ENCODE results near the gene PAPPA. TPM values are rescaled to one million over a fixed set of nuclear protein-coding genes. Genes with fewer than 3 reads are reported as not detected.

PAPPA gene
- total and polyA plus RNA-seq, 11 donors = 0.23 to 8.5 (median 2.1) TPM

DNA sequence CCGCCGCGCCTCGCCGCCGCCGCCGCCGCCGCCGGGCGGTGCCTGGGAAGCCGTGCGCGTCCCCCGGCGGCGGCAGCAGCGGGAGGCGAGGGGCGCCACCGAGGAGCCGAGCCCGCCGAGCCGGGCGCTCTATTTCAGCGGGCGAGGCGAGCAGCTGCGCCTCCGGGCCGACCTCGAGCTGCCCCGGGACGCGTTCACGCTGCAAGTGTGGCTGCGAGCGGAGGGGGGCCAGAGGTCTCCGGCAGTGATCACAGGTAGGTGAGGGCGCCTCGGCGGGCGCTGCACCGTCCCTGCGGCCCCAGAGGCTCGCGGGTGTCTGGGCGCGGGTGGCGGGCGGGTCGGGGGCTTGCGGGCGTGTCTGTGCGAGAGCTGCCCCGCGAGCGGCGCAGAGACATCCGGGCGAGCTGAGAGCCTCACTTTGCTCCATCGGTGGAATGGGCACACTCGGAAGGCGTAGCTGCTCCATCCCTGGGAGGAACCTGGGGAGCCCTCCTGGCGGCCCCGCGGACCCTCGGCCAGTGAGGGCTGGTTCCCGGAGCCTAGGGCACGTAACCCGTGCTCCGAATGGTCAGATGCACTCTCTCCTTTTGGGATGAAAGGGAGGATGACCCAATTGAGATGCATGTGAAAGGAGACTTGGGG is 864 bp downstream of the PAPPA start:
- DNase-seq (peak in 2 of 5 donors; percentile 36 to 46), ATAC-seq (peak in 2 of 4 donors; percentile 11 to 16)
- WGBS, 4 donors = 1% methylated on average over 54 to 74 of the region's 74 CpGs
- peaks cover 0 to 49% (median 4%) of the 10 kb centered on the region in 9 donors for H3K27me3 ChIP-seq
- H3K9me3 ChIP-seq = no peaks in the 10 kb centered on the region
- peak overlapping the region in 11 of 12 donors; percentile 30 to 92 (median 79) for H3K27ac ChIP-seq
- peak overlapping the region; percentile 38 to 75 (median 58) for H3K4me3 ChIP-seq
- TF ChIP-seq POLR2A (IDR thresholded peaks at IDR 0.05) = no peak
- TF ChIP-seq, protein P1, sequence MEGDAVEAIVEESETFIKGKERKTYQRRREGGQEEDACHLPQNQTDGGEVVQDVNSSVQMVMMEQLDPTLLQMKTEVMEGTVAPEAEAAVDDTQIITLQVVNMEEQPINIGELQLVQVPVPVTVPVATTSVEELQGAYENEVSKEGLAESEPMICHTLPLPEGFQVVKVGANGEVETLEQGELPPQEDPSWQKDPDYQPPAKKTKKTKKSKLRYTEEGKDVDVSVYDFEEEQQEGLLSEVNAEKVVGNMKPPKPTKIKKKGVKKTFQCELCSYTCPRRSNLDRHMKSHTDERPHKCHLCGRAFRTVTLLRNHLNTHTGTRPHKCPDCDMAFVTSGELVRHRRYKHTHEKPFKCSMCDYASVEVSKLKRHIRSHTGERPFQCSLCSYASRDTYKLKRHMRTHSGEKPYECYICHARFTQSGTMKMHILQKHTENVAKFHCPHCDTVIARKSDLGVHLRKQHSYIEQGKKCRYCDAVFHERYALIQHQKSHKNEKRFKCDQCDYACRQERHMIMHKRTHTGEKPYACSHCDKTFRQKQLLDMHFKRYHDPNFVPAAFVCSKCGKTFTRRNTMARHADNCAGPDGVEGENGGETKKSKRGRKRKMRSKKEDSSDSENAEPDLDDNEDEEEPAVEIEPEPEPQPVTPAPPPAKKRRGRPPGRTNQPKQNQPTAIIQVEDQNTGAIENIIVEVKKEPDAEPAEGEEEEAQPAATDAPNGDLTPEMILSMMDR (IDR thresholded peaks at IDR 0.05) = peak in 1 of 12 donors; percentile 6
- intact Hi-C loops (cut with DNase I) = loop anchor here in 9 of 10 donors (5.0 to 10.0 kb wide), 15 partner anchors 160 to 562 kb away; no protein-coding TSS in a partner anchor
- peaks cover 0 to 36% (median 6%) of the 10 kb centered on the region in 12 donors for H3K4me1 ChIP-seq
- no peaks in the 10 kb centered on the region for H3K36me3 ChIP-seq

DNA sequence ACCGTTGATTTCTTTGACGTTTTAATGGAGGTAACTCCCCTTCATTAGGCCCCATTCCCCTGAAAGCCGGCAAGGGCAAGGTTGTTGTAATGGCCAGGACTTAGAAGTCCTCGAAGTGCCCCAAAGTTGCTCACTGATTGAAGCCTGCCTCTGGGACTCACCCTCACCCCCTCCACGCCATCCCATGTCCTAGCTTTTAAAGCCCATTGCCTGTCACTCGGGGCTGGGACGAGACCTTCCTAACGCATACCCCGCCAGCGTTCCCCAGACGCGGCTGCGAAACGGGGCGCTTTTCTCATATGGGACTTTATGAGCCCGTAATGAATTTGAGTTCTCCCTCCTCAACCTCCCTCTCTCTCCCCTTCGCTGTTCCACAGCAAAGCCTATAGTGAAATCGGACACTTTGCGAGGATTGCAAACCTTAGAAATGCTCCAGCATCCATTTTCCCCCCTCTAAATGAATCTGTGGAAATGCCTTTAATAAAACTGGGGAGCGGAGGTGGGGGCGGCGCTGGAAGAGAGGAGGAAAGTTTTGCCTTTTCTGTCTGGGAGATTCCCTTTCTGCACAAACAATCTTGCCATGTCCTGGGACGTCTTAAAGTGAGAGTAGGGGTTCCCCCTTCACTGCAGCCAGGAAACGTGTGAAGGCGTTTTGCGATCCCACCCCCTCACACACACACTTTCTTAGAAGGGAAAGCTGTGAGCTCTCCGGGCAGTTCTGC is 1.5 kb downstream of the PAPPA start:
- DNase-seq = no peak
- ATAC-seq = peak in 1 of 4 donors; percentile 10
- Histone ChIP-seq H3K4me3 (peak overlapping the region; percentile 38 to 75 (median 58)), H3K27ac (peak overlapping the region; percentile 36 to 97 (median 81)), H3K36me3 (no peaks in the 10 kb centered on the region), H3K9me3 (no peaks in the 10 kb centered on the region), H3K27me3 (peaks cover 0 to 49% (median 4%) of the 10 kb centered on the region in 9 donors), H3K4me1 (peaks cover 0 to 36% (median 6%) of the 10 kb centered on the region in 12 donors)
- 16 to 20% (median 19%) methylated on average over 25 to 27 of the region's 27 CpGs for WGBS, 4 donors
- intact Hi-C loops (cut with DNase I) = loop anchor here in 9 of 10 donors (1.0 to 10.0 kb wide), 17 partner anchors 160 to 563 kb away; no protein-coding TSS in a partner anchor
- TF ChIP-seq POLR2A (IDR thresholded peaks at IDR 0.05) = no peak

DNA sequence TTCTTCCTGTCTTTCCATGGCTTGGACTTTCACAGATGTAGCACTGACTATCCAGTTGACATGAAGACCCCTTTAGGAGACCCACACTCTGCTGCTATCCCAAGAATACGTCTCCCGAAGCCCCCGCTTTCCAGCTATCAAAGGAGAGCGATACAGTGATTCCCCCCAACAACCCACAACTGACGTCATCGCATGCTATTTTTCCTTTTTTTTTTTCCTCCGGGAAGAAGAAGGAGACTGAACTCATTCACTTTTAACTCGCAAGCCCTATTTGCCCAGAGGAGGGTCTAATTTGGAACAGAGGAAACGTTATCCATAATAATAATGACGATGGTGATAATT is 2.1 kb downstream of the PAPPA start:
- TF ChIP-seq, protein P1 (IDR thresholded peaks at IDR 0.05) = no peak
- no peak for TF ChIP-seq POLR2A (IDR thresholded peaks at IDR 0.05)
- Histone ChIP-seq H3K27ac (peak overlapping the region in 11 of 12 donors; percentile 36 to 97 (median 83)), H3K4me3 (peak overlapping the region in 10 of 12 donors; percentile 49 to 75 (median 60)), H3K4me1 (peaks cover 0 to 36% (median 6%) of the 10 kb centered on the region in 12 donors), H3K36me3 (no peaks in the 10 kb centered on the region), H3K9me3 (no peaks in the 10 kb centered on the region), H3K27me3 (peaks cover 0 to 49% (median 4%) of the 10 kb centered on the region in 9 donors)
- intact Hi-C loops (cut with DNase I) = loop anchor here in 8 of 10 donors (1.0 to 10.0 kb wide), 13 partner anchors 159 to 561 kb away; no protein-coding TSS in a partner anchor
- ATAC-seq (no peak), DNase-seq (peak in 1 of 5 donors; percentile 26)
- 14 to 26% (median 21%) methylated on average over 10 of the region's 10 CpGs for WGBS, 4 donors

DNA sequence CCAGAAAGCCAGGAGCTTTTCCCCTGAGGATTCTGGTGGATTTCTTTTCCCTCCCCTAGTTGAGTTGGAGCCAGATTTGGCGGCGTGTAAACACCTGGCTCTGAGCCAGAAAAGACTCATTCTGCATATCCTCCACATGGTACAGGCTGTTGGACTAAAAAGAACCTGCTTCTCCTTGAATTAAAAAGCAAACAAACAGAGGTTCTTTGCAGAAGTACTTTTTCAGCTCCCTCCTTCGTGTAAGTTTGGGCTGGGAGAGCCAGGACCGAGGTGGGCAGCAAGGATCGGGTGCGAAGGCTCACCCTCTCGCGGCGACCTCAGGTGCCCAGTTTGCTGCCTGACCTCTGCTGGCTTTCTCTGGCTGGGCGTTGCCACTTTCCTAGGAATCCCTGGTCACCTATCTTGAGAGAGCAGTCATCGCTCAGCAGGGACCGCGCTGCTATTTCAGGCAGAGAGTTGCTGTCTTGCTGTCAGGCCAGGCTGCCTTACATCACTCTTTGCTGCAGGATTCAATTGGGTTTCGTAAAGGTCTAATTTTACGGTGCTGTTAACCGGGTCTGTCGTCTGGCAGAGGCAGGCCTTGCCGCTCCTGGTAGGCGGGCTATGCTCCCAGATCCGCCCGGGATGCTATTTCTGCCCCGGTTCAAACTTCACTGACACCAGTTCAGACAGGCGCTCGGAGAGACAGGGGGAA is 3.2 kb downstream of the PAPPA start:
- intact Hi-C loops (cut with DNase I) = loop anchor here in 8 of 10 donors (2.0 to 10.0 kb wide), 12 partner anchors 158 to 562 kb away; no protein-coding TSS in a partner anchor
- Histone ChIP-seq H3K27ac (peak overlapping the region; percentile 65 to 97 (median 84)), H3K27me3 (peaks cover 0 to 46% (median 4%) of the 10 kb centered on the region in 9 donors), H3K4me3 (peak overlapping the region in 10 of 12 donors; percentile 11 to 75 (median 50)), H3K36me3 (no peaks in the 10 kb centered on the region), H3K4me1 (peaks cover 0 to 36% (median 6%) of the 10 kb centered on the region in 12 donors), H3K9me3 (no peaks in the 10 kb centered on the region)
- TF ChIP-seq, protein P1 (IDR thresholded peaks at IDR 0.05) = peak in 1 of 12 donors; percentile 1
- peak in 1 of 2 donors; percentile 39 for TF ChIP-seq POLR2A (IDR thresholded peaks at IDR 0.05)
- 1 to 5% (median 3%) methylated on average over 19 to 24 of the region's 24 CpGs for WGBS, 4 donors
- ATAC-seq = peak; percentile 92 to 97 (median 94)
- peak; percentile 80 to 90 (median 81) for DNase-seq
